Gastrocnemius medialis (tissue), 4 donors: ENCODE results near the gene DDX49. TPM values are rescaled to one million over a fixed set of nuclear protein-coding genes. Genes with fewer than 3 reads are reported as not detected.
A peak's percentile ranks its signal among the peaks of the same experiment; 100 is the strongest.

Source experiments
- ATAC-seq, 2 donors: fragments of 150-250 bp; one replicate each; pipeline ENCODE4 v1.9.1; 2016
- DNase-seq, 2 donors: peaks; one replicate each; pipeline ENCODE4 v3.0.0-alpha.2; 2019
- H3K27ac ChIP-seq, 4 donors: fragments of 200-600 bp; sonication (generic); 1 replicate in 1 of 4; 2 replicates in 3 of 4; pipeline ENCODE4 v1.5.1; 2016 to 2018; ENCODE audit warnings: mild to moderate bottlenecking in 2 of 4, moderate library complexity in 1 of 4
- H3K27me3 ChIP-seq, 3 donors: fragments of 200-600 bp; sonication (generic) in 2 of 3; 1 replicate in 1 of 3; 2 replicates in 2 of 3; pipeline versions ENCODE4 v1.5.1 to v1.6.0; 2016 to 2019; ENCODE audit warnings: mild to moderate bottlenecking in 1 of 3, moderate library complexity in 1 of 3
- H3K36me3 ChIP-seq, 2 donors: fragments of 200-600 bp; sonication (generic) in 1 of 2; one replicate each; pipeline ENCODE4 v1.5.1; 2017 to 2018
- H3K4me1 ChIP-seq, 2 donors: fragments of 200-600 bp; sonication (generic) in 1 of 2; one replicate each; pipeline ENCODE4 v1.5.1; 2016 to 2017; ENCODE audit warnings: mild to moderate bottlenecking in 2 of 2
- H3K4me3 ChIP-seq, 4 donors: fragments of 200-600 bp; sonication (generic) in 3 of 4; 1 replicate in 1 of 4; 2 replicates in 3 of 4; pipeline ENCODE4 v1.5.1; 2016 to 2019; ENCODE audit warnings: mild to moderate bottlenecking in 2 of 4
- H3K9me3 ChIP-seq, 3 donors: fragments of 200-600 bp; sonication (generic) in 2 of 3; 1 replicate in 1 of 3; 2 replicates in 2 of 3; pipeline ENCODE4 v1.5.1; 2016 to 2019
- POLR2A ChIP-seq, 2 donors: fragments of 450-650 bp; IDR thresholded peaks; one replicate each; pipeline ENCODE4 v1.6.1; 2017; ENCODE audit warnings: antibody characterized with exemption in 2 of 2, mild to moderate bottlenecking in 2 of 2, moderate library complexity in 2 of 2
- in situ Hi-C, 4 donors: fragments of 200-750 bp; cut with MboI; loops; one replicate each; pipeline versions ENCODE4 v1.15.0 to v1.8.0; 2017; ENCODE audit warnings: low sequenced_read_pairs in 4 of 4
- intact Hi-C: fragments of 100-400 bp; cut with DNase I; formaldehyde crosslinking; loops from one replicate; pipeline ENCODE4 v1.15.1; 2023; ENCODE audit warnings: low total_unique reads
- total RNA-seq, 4 donors: library from RNA; depleted of rRNA; stranded (reverse); fragments of >200 nt; gene quantifications; one replicate each; pipeline versions ENCODE4 v1.1.0 to v1.2.3, GENCODE V29; 2016
- TF ChIP-seq, protein P1 (sequence below), 5 experiments: fragments of 450-650 bp in 3 of 5; fragments of 200-600 bp in 2 of 5; sonication (generic) in 2 of 5; IDR thresholded peaks in 4 of 5; conservative IDR thresholded peaks in 1 of 5; 1 replicate in 4 of 5; 2 replicates in 1 of 5; pipeline ENCODE4 v1.5.1; 2016 to 2019; ENCODE audit warnings: antibody characterized with exemption in 5 of 5, mild to moderate bottlenecking in 3 of 5, moderate library complexity in 3 of 5

DDX49 gene
- total RNA-seq, 4 donors from 2014 or later: 40.6 to 60.1 (median 44.2) TPM

DNA sequence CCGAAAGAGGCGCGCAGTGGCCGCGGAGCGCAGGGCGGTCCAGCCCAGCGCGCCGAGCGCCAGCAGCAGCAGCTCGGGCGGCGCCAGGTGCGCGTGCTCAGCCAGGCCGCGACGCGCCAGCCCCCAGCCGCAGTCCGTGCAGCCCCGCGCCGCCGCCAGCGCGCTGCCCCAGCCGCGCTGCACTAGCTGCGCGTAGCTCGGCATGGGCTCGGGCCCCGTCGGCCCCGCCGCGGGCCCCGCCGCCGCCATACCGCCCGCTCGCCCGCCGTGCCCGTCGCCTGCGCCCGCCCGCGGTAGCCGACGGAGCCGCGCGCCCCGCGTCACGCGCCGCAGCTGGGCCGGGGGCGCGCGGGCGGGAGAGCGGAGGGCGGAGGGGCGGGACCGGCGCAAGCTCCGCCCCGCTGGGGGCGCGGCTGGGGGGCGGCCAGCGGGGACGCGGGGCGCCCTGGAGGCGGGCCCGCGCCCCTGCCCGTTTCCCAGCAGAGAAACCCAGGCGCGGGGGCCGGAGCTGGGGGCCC, 23.6 kb upstream of the DDX49 start, which contains the start of gene CERS1:
Gene CERS1, minus strand, starts transcription at position 335 of the 518 bp plus-strand sequence. Its CDS starts 86 bp downstream, at position 249.
- in situ Hi-C loops: no loop called here
- peak; percentile 32 for ATAC-seq

DNA sequence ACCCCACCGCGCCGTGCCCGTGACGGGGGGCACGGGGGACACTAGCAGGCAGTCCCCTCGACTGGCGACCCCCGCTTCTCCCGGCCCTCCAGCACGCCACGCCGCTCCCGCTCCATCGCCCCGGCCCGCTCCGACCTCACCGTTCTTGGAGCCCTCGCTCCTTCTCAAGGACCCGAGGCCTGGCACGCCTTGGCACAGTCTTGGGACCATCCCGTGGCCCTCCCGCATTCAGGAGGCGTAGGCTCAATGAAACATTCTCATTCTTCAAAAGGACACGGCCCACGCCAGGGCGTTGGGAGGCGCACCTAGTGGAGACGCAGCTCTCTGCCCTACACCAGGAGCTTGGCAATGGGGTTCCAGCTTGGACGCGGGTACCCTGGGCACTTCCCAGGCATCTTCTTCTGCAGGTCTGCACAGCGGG, 23.1 kb upstream of the DDX49 start:
- DNase-seq (no peak), ATAC-seq (no peak)
- in situ Hi-C loops (no loop called here), intact Hi-C loops (loop anchor here (10.0 kb wide), 1 partner anchor 138 kb away; the partner anchor contains the start of genes ARMC6 and SUGP2)
- peaks cover 0 to 15% of the 10 kb centered on the region in 2 donors for H3K36me3 ChIP-seq
- H3K4me3 ChIP-seq: peak overlapping the region in 1 of 4 donors; percentile 9
- TF ChIP-seq POLR2A (IDR thresholded peaks at IDR 0.05): no peak
- TF ChIP-seq, protein P1, sequence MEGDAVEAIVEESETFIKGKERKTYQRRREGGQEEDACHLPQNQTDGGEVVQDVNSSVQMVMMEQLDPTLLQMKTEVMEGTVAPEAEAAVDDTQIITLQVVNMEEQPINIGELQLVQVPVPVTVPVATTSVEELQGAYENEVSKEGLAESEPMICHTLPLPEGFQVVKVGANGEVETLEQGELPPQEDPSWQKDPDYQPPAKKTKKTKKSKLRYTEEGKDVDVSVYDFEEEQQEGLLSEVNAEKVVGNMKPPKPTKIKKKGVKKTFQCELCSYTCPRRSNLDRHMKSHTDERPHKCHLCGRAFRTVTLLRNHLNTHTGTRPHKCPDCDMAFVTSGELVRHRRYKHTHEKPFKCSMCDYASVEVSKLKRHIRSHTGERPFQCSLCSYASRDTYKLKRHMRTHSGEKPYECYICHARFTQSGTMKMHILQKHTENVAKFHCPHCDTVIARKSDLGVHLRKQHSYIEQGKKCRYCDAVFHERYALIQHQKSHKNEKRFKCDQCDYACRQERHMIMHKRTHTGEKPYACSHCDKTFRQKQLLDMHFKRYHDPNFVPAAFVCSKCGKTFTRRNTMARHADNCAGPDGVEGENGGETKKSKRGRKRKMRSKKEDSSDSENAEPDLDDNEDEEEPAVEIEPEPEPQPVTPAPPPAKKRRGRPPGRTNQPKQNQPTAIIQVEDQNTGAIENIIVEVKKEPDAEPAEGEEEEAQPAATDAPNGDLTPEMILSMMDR (IDR thresholded peaks at IDR 0.05 in 4 of 5, conservative IDR thresholded peaks at IDR 0.05 in 1 of 5): no peak
- H3K27ac ChIP-seq: no peak overlapping the region
- no peaks in the 10 kb centered on the region for H3K27me3 ChIP-seq
- H3K4me1 ChIP-seq: peaks cover 8 to 31% of the 10 kb centered on the region in 2 donors
- H3K9me3 ChIP-seq: no peaks in the 10 kb centered on the region

More for the DNA sequence above, 23.6 kb upstream of the DDX49 start, which contains the start of gene CERS1:
- no peaks in the 10 kb centered on the region for H3K9me3 ChIP-seq
- intact Hi-C loops: loop anchor here (1.0 to 10.0 kb wide), 3 partner anchors 23 to 139 kb away; partner anchors contain the start of genes ARMC6, COPE, DDX49 and SUGP2
- H3K4me3 ChIP-seq: peak within 1 kb of the TSS; percentile 55 to 71 (median 58)
- H3K36me3 ChIP-seq: peaks cover 0 to 15% of the 10 kb centered on the region in 2 donors
- H3K27me3 ChIP-seq: no peaks in the 10 kb centered on the region
- no peak for DNase-seq
- TF ChIP-seq POLR2A (IDR thresholded peaks at IDR 0.05): peak in 1 of 2 donors; percentile 19
- TF ChIP-seq, protein P1 (IDR thresholded peaks at IDR 0.05 in 4 of 5, conservative IDR thresholded peaks at IDR 0.05 in 1 of 5): no peak
- peak within 1 kb of the TSS; percentile 16 to 74 (median 46) for H3K27ac ChIP-seq
- peaks cover 8 to 31% of the 10 kb centered on the region in 2 donors for H3K4me1 ChIP-seq

GRCh38 chr19:18897094-18898029, 22.2 kb upstream of the DDX49 start:
- in situ Hi-C loops: no loop called here
- ATAC-seq (no peak), DNase-seq (no peak)
- Histone ChIP-seq H3K4me3 (no peak overlapping the region), H3K27me3 (no peaks in the 10 kb centered on the region), H3K36me3 (peaks cover 0 to 15% of the 10 kb centered on the region in 2 donors), H3K27ac (no peak overlapping the region), H3K9me3 (no peaks in the 10 kb centered on the region), H3K4me1 (peaks cover 8 to 31% of the 10 kb centered on the region in 2 donors)
- TF ChIP-seq, protein P1 (IDR thresholded peaks at IDR 0.05 in 4 of 5, conservative IDR thresholded peaks at IDR 0.05 in 1 of 5): no peak
- intact Hi-C loops: loop anchor here (10.0 kb wide), 1 partner anchor 137 kb away; the partner anchor contains the start of genes ARMC6 and SUGP2

DNA sequence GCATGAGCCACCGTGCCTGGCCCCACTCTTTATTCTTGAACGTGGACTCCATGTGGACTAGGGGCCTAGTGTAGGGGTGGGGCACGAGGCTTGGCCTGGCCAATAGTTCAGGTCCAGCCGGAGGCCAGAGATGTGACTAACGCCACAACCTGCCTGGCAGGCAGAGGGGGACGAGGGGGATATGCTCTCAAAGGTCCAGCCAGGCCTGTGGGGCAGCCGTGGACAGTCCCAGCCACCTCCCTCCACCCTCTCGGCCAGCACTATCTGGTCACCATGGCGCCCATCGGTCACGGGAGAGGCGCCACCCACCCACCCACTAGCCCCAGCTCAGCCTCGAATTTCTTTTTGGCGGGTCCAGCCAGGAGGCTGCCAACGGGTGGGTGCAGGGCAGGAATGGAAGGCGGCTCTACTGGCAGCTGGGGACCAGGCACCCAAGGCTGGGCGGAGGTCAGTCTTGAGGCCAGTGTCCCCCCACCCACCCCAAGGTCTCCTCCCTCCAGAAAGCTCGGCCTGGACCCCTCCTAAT, 21.4 kb upstream of the DDX49 start:
- no peaks in the 10 kb centered on the region for H3K9me3 ChIP-seq
- DNase-seq: peak in 1 of 2 donors; percentile 35
- no peak overlapping the region for H3K4me3 ChIP-seq
- TF ChIP-seq, protein P1 (IDR thresholded peaks at IDR 0.05 in 4 of 5, conservative IDR thresholded peaks at IDR 0.05 in 1 of 5): no peak
- TF ChIP-seq POLR2A (IDR thresholded peaks at IDR 0.05): no peak
- H3K36me3 ChIP-seq: peaks cover 0 to 15% of the 10 kb centered on the region in 2 donors
- H3K27ac ChIP-seq: no peak overlapping the region
- ATAC-seq: no peak
- no peaks in the 10 kb centered on the region for H3K27me3 ChIP-seq
- intact Hi-C loops (loop anchor here (10.0 kb wide), 1 partner anchor 137 kb away; the partner anchor contains the start of genes ARMC6 and SUGP2), in situ Hi-C loops (no loop called here)
- peaks cover 8 to 29% of the 10 kb centered on the region in 2 donors for H3K4me1 ChIP-seq
